MCF 10A (cell line): ENCODE data around the gene BRMS1L. TPM values are rescaled to one million over a fixed set of nuclear protein-coding genes. Genes with fewer than 3 reads are reported as not detected.

Experiments used
- BruUV-seq: library from RNA; stranded (reverse); fragments of 400-500 nt; replicated peaks from 2 replicates; lab custom pipeline; 2021; lab: Mats Ljungman, UMichigan
- CTCF ChIA-PET: fragments of 300-600 bp; sonication (Branson Sonifier 250); formaldehyde crosslinking; extraction: SDS; loops from one replicate; lab custom pipeline; 2021; ENCODE audit warnings: antibody characterized with exemption, inconsistent platforms; lab: Yijun Ruan, JAX
- POLR2A ChIA-PET: fragments of 300-600, 350-650 bp; sonication (Branson Sonifier 250); formaldehyde crosslinking; extraction: SDS; loops from one replicate; lab custom pipeline; 2020; ENCODE audit warnings: antibody characterized with exemption, inconsistent platforms; lab: Yijun Ruan, JAX
- DNase-seq: peaks from one replicate; pipeline ENCODE4 v3.0.0-alpha.2; 2018; ENCODE audit not compliant: unreplicated experiment
- H3K27ac Mint-ChIP-seq: one replicate; pipeline ENCODE4 v1.8.0; 2022; ENCODE audit warnings: mild to moderate bottlenecking, low read depth, mixed read lengths; ENCODE audit not compliant: unreplicated experiment
- H3K27me3 Mint-ChIP-seq: one replicate; pipeline ENCODE4 v1.8.0; 2022; ENCODE audit warnings: mixed read lengths; ENCODE audit not compliant: insufficient read depth, unreplicated experiment
- H3K36me3 Mint-ChIP-seq: one replicate; pipeline ENCODE4 v1.8.0; 2022; ENCODE audit warnings: mild to moderate bottlenecking, moderate library complexity, mixed read lengths; ENCODE audit not compliant: insufficient read depth, unreplicated experiment
- H3K4me1 Mint-ChIP-seq: one replicate; pipeline ENCODE4 v1.8.0; 2022; ENCODE audit warnings: mixed read lengths; ENCODE audit not compliant: insufficient read depth, unreplicated experiment
- H3K4me3 Mint-ChIP-seq: one replicate; pipeline ENCODE4 v1.8.0; 2022; ENCODE audit warnings: mild to moderate bottlenecking, moderate library complexity, mixed read lengths; ENCODE audit not compliant: unreplicated experiment
- H3K9me3 Mint-ChIP-seq: one replicate; pipeline ENCODE4 v1.8.0; 2022; ENCODE audit warnings: mixed read lengths; ENCODE audit not compliant: unreplicated experiment
- CTCF ChIP-seq: fragments of 200-600 bp; IDR thresholded peaks from one replicate; pipeline ENCODE4 v1.8.0; 2022; ENCODE audit warnings: antibody characterized with exemption, mild to moderate bottlenecking; ENCODE audit not compliant: unreplicated experiment
- intact Hi-C: fragments of 100-400 bp; cut with micrococcal nuclease; formaldehyde crosslinking; loops from 2 replicates; pipeline ENCODE4 v1.14.1; 2022
- total RNA-seq: library from RNA; stranded (reverse); gene quantifications from 2 replicates; pipeline ENCODE4 v1.2.3, GENCODE V29; 2022

The BRMS1L gene
- total RNA-seq, 1 experiment from 2014 or later = 10.8 TPM

DNA sequence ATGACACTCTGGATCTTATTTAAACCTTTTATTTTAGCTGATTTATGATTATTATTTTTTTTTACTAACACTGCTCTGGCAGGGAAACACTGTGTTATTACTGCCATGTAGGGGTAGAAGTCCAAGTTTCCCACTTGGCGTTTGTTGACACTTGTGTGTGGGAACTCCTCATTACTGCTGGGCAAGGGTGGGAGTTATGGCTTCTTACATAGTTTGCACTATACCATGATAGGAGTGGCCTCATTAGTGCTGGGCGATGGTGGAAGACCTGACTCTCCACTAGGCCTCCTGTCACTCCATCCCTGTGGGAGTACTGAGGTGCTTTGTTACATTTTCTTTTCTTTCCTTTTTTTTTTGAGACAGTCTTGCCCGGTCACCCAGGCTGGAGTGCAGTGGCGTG is 83.5 kb downstream of the BRMS1L start:
- intact Hi-C loops = no loop called here
- Mint-ChIP-seq H3K9me3 (no peaks in the 10 kb centered on the region), H3K27ac (no peak overlapping the region), H3K27me3 (no peaks in the 10 kb centered on the region), H3K36me3 (no peaks in the 10 kb centered on the region), H3K4me3 (no peak overlapping the region), H3K4me1 (no peaks in the 10 kb centered on the region)
- DNase-seq = no peak
- TF ChIP-seq CTCF = no peak
- BruUV-seq = no TSS peak
- CTCF ChIA-PET = no interaction called here
- POLR2A ChIA-PET = no interaction called here

DNA sequence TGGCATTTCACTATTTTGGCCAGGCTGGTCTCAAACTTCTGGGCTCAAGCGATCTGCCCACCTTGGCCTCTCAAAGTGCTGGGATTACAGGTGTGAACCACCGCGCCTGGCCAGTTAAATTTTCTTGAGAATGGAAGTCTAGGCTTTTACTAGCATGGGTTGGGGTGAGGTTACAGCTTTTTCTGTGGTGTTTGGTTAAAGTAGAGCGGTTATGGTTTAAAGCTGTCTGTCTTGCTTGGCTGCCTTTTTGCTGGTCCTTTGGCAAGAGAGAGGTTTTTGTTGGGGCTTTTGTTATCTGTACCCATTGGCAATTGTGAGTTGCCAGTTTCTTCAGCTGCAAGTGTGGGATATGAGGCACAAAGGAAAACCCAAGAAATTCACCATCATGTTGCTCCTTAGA is 84.1 kb downstream of the BRMS1L start:
- BruUV-seq = no TSS peak
- POLR2A ChIA-PET = no interaction called here
- CTCF ChIA-PET = no interaction called here

DNA sequence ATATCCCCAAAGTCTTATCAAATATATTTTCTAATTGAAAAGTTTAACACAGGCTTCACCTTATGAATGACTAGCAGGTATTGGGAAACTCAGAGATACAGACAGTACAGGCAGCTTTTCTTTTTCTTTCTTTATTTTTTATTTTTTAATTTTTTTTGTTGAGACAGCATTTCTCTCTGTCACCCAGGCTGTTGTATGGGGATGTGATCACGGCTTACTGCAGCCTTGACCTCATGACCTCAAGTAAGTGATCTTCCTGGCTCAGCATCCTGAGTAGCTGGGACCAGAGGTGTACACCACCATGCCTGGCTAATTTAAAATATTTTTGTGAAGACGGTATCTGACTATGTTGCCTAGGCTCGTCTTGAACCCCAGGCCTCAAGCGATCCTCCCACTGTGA is 85.0 kb downstream of the BRMS1L start:
- Mint-ChIP-seq H3K4me3 (no peak overlapping the region), H3K4me1 (no peaks in the 10 kb centered on the region), H3K36me3 (no peaks in the 10 kb centered on the region), H3K27me3 (no peaks in the 10 kb centered on the region), H3K27ac (no peak overlapping the region), H3K9me3 (no peaks in the 10 kb centered on the region)
- CTCF ChIA-PET = no interaction called here
- no peak for DNase-seq
- no TSS peak for BruUV-seq
- intact Hi-C loops = no loop called here
- no peak for TF ChIP-seq CTCF
- POLR2A ChIA-PET = no interaction called here

More for the DNA sequence above, 84.1 kb downstream of the BRMS1L start:
- DNase-seq = no peak
- intact Hi-C loops = no loop called here
- Mint-ChIP-seq H3K4me1 (no peaks in the 10 kb centered on the region), H3K4me3 (no peak overlapping the region), H3K27me3 (no peaks in the 10 kb centered on the region), H3K36me3 (no peaks in the 10 kb centered on the region), H3K27ac (no peak overlapping the region), H3K9me3 (no peaks in the 10 kb centered on the region)
- no peak for TF ChIP-seq CTCF

- intact Hi-C loops = no loop called here
- TF ChIP-seq CTCF = no peak
- no peak for DNase-seq
- no TSS peak for BruUV-seq
- CTCF ChIA-PET = interaction anchor here (1.3 kb wide), 1 partner anchor 35 kb away, joined by 4 read pairs; no protein-coding TSS in a partner anchor
- Mint-ChIP-seq H3K9me3 (no peaks in the 10 kb centered on the region), H3K27me3 (no peaks in the 10 kb centered on the region), H3K36me3 (no peaks in the 10 kb centered on the region), H3K27ac (no peak overlapping the region), H3K4me3 (no peak overlapping the region), H3K4me1 (no peaks in the 10 kb centered on the region)
- POLR2A ChIA-PET = interaction anchor here (0.7 kb wide), 1 partner anchor 9 kb away, joined by 4 read pairs; no protein-coding TSS in a partner anchor
These were observed 89.0 kb downstream of the BRMS1L start for GRCh38 chr14:35915185-35915584.
